NCI-H2029 (cell line): Measurements from ENCODE around the gene KIF4B.
"Not testable (repeated sequence)": the region's sequence is repeated elsewhere in the genome, so short reads cannot be mapped to it uniquely, and the experiment has no call there.

Source experiments
- DNase-seq: peaks from one replicate; lab custom pipeline; 2025; lab: John Stamatoyannopoulos, UW

The KIF4B gene

DNA sequence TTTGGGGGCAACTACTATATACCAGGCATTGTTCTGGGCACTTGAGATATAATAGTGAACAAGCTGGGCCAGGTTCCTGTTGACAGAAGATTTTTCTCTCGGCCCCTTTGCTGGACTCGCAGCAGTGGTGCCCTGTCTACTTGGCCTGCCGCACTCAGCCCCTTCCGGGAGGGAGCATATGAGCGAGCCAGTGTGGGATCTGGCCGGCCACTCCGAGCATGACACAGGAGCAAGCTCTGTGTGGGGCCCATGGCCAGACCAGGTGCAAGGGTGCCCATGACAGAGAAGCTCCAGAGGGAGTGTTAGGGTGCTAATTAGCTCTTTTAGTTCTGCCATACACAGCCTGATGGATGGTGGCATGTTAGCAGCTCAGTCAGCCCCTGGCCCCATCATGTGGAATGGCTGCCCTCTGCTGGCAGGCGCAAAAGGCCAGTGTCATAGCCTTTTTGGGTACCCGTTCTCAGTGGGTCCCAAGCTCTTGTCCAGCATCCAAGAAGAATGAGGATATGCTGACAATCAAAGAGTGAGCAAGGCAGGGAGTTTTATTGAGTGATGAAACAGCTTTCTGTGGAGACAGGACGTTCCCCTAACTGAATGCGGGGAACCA is 9.3 kb upstream of the KIF4B start:
- DNase-seq: no peak

DNA sequence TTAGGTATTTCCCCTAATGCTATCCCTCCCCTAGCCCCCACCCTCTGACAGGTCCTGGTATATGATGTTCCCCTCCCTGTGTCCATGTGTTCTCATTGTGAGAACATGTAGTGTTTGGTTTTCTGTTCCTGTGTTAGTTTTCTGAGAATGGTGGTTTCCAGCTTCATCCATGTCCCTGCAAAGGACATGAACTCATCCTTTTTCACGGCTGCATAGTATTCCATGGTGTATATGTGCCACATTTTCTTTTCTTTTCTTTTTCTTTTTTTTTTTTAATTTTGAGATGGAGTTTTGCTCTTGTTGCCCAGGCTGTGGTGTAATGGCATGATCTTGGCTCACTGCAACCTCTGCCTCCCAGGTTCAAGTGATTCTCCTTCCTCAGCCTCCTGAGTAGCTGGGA is 7.3 kb upstream of the KIF4B start:
- DNase-seq: not testable (repeated sequence)

DNA sequence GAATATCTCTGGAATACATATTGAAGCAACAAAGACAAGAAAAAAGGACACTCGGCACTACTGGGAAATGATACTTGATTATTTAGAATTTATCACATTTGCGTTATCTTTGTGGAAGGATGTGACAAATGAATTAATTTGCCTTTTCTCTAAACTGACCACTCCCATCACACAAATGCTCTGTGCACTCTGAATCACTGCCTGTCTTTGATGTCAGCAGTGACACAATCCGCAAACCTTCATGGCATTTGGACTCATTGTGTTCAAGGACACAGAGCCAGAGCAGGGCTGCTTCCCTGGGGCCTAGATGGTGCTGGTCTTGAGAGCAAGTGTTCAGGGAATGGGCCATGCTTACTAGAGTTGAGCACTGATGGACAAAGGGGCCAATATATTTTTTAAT is 4.9 kb upstream of the KIF4B start:
- DNase-seq: no peak

DNA sequence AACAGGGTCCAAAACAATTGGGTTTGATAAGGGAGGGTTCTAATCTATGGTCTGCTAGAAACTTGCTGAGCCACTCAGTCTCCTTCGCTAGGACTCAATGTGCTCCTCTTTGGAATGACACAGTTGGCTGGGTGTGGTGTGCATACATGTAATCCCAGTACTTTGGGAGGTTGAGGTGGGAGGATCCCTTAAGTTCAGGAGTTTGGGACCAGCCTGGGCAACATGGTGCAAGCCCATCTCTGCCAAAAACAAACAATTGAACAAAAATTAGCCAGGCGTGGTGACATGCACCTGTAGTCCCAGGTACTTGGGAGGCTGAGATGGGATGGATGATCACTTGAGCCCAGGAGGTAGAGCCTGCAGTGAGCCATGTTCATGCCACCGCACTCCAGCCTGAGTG is 2.7 kb upstream of the KIF4B start:
- DNase-seq: no peak

DNA sequence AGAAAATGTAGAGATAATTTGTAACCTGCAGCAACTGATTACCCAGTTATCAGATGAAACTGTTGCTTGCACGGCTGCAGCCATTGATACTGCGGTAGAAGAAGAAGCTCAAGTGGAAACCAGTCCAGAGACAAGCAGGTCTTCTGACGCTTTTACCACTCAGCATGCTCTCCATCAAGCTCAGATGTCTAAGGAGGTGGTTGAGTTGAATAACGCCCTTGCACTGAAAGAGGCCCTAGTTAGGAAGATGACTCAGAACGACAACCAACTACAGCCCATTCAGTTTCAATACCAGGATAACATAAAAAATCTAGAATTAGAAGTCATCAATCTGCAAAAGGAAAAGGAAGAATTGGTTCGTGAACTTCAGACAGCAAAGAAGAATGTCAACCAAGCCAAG is 1.7 kb downstream of the KIF4B start:
- DNase-seq: no peak

DNA sequence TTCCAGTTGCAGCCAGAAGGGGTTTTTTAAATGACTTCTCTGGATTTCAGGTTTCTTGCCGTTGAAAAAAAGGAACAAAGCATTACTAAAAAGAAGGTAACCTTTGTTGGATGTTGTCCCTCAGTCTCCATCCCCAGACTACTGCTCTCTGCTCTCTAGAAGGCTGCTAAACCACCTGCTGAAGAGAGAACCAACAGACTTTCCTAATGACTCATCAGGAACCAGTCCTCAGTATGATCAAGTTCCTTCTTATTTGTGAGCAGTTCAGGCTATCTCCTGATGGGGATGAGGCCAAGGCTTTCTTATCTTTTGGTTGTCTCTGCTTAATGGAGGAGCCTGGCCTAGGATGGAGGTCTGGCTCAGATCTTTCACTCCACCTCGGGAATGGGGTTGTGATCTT is 4.1 kb downstream of the KIF4B start:
- DNase-seq: no peak

DNA sequence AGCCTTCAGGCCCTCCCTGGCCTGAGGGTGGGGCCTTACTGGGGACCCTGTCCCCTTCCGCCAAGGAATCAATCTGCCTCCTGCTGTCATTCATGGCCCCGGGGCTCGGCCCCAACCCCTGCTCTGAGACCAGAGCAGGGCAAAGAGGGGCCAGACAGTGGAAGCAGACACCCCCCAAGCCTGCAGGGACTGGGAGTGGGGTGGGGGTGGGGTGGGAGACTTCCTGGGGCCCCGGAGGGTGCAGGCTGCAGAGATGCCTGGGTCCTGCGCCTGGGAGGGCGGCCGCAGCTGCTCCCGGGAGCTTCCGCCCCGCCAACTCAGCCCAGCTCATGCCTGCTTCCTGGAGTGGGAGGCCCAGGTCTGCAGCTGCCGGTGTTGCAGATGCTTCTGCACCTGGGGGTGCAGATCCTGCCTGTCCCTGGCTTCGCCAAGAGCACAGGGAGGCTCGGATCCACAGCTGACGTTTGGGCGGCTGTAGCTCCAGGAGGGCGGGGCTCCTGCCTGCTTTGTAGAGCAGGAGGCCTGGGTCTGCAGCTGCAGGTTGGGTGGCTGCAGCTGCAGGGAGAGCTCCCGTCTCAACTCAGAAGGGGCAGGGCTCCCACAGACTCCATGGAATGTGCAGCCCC is 6.2 kb downstream of the KIF4B start:
- DNase-seq: no peak

DNA sequence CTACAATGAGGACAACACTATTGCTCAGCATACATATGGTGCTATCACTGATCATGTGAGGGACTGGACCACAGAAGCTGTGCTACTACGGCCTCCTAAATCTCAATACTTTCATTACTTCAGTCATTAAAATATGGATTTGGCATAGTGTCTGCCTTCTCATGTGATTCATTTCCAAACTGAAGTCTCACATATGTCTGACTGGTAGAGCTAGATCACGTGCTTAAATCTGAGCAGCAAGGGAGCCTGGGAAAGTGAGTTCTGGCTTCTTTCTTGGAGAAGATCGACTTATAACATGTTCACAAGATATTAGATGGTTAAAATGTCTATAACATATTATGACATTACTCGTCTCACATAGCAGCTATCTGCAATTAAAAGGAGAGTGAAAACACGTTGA is 8.3 kb downstream of the KIF4B start:
- no peak for DNase-seq

DNA sequence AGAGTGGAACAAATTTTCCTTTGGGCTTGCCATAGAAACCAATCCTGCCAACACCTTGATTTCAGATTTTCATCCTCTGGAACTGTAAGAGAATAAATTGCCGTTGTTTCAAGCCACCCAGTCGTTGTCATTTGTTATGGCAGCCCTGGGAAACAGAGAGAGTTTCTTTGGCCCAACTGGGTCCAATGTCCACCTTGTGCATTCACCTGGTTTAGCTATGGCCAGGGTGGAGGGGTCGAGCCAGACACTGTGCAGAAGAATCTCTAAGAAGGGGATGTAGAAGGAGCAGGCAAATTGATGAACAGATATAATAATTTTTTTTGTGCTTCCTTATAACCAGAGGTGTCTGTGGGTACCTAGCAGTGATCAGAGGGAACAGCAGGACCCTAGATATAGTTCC is 9.8 kb downstream of the KIF4B start:
- no peak for DNase-seq

DNA sequence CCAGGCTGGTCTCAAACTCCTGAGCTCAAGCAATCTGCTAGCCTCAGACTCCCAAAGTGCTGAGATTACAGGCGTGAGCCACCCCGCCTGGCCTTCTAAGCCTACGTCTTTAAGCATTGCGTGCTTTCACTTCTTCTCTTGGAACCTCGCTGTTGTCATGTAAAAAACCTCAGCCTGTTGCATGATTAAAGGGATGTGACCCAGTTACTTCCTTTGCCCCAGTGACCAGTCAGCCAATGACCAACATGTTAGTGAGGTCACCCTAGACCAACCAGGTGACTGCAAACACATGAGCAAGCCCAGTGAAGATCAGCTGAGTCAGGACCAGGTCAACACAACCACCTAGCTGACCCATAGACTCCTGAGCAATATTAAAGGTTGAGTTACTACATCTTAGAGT is 10.5 kb downstream of the KIF4B start:
- DNase-seq: no peak

DNA sequence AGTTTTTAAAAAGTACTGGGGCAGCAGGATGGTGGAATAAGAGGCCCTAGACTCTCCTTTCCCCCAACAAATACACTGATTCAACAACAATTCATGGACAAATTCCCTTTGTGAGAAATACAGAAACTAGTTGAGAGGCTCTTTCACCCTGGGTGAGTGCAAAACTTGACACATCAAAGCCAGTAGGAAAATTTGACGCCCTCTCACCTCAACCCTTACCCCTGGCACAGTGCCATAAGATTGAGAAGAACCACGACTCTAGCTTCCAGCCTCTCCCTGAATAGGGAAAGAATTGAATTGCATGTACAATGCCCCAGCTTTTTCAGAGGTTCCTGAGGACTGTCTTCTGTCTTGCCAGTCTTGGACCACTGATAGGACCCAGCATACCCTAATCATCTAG is 12.3 kb downstream of the KIF4B start:
- no peak for DNase-seq

DNA sequence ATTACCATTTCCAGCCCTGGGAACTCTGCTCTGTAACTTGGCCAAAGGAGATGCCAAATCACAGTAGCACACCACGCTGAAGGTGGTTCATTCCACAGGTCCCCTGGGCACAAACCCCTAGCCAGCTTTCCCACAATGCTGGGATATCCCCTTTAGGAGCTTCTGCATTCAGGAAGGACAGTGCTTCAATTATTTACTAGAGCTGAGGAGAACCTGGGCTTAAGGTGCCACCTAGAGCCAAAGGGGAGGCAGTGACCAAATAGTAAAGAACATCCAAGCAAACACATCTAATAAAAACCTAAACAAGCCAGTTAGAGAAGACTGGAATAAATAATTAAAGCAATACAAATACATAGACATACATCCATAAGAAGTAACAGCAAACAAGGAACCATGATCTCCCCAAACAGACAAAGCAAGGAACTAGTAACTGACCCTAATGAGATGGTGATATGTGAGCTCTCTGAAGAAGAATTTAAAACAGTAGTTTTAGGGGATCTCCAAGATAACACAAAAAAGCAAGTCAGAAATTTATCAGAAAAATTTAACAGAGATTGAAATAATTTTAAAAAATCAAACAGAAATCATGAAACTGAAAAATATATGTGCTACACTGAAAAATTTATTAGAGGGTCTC is 14.6 kb downstream of the KIF4B start:
- no peak for DNase-seq

DNA sequence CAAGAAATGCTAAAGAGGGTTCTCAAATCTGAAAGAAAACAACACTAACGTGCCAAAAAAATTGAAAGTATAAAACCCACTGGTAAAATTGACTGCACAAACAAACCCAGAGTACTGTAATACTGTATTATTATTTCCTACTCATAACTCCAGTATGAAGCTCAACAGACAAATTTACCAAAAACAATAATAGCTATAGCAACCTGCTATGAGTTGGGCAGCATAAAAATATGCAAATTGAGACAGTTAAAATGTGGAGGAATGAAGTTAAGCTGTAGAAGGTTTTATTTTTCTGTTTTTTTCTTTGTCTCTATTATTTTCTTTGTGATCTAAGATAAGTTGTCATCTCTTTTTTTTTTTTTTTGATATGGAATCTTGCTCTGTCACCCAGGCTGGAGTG is 15.7 kb downstream of the KIF4B start:
- DNase-seq: no peak

DNA sequence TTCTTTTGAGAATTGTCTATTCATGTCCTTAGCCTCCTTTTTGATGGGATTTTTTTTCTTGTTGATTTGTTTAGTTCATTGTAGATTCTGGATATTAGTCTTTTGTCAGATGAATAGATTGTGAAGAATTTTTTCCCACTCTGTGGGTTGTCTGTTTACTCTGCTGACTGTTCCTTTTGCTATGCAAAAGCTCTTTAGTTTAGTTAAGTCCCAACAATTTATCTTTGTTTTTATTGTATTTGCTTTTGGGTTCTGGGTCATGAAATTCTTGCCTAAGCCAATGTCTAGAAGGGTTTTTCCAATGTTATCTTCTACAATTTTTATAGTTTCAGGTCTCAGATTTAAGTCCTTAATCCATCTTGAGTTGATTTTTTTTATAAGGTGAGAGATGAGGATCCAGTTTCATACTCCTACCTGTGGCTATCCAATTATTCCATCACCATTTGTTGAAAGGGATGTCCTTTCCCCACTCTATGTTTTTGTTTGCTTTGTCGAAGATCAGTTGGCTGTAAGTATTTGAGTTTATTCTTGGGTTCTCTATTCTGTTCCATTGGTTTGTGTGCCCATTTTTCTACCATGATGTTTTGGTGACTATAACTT is 20.7 kb downstream of the KIF4B start:
- DNase-seq: not testable (repeated sequence)

DNA sequence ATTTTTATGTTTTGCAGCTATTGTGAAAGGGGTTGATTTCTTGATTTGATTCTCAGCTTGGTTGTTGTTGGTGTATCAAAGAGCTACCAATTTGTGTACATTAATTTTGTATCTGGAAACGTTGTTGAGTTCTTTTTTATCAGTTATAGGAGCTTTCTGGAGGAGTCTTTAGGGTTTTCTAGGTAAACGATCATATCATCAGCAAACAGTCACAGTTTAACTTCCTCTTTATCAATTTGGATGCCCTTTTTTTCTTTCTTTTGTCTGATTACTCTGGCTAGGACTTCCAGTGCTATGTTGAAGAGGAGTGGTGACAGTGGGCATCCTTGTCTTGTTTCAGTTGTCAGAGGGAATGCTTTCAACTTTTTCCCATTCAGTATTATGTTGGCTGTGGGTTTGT is 21.5 kb downstream of the KIF4B start:
- not testable (repeated sequence) for DNase-seq

DNA sequence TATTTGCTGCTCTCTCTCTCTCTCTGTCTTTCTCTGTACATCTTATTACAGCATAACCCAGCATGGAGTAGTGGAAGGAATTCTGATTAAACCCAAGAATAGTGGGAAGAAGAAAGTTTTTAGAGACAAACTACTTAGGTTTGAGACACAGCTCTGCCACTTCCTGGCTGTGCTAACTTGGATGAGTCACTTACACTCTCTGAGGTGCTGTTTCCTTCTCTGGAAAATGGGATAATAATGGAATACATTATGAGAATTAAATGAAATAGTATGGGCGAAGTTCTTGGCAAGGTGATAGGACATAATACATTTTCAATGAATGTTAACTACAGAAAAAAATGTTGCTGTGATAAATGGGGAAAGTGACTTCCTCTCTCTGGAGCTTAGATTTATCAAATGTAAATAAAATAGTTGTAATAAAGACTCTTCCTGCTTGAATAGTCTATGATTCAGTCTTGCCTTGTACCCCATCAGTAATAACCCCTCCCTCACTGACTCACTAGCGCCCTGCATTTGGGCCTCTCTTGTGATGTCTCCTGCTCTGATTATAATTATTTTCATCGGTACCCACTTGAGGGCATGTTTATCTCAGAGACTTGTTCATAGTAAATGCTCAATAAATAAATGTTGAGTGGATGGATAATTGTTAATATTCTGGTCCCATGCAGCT is 27.6 kb downstream of the KIF4B start:
- no peak for DNase-seq

DNA sequence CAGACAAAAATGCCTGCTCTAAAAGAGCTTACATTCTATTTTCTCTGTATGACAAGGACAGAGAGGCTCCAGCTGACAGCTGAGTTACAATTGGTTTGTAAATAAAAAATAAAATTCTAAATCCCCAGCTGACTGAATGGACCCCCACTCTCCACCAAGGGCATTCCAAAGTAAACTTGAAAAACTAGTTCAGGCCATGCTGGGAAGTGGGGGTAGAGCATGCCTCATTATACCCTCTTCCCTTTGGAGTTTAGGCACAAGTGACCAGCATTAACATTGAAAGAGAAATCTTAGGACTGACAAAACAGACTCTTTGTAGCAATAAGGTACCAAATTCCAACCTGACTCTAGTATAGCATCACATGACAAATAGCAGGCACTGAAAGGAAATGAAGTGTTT is 31.0 kb downstream of the KIF4B start:
- DNase-seq: no peak

DNA sequence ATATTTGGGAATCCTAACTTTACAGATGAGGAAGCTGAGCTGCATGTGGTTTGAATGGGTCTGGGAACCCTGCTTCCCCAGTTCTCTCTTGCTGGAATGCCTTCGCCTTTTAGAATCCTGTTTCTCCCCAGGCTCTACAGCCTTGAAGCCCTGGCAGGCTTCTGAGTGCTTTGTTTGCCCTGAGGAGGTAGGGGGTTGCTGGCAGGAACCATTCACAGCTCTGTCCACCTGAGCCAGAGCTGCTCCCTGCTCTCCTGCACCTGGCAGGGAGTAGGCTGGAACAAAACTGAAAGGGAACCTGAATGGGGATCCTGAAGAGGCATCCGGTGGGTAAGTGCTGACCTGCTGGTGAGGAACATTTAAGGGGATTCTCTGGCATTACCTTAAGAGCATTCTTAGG is 33.0 kb downstream of the KIF4B start:
- peak; percentile 73 for DNase-seq

DNA sequence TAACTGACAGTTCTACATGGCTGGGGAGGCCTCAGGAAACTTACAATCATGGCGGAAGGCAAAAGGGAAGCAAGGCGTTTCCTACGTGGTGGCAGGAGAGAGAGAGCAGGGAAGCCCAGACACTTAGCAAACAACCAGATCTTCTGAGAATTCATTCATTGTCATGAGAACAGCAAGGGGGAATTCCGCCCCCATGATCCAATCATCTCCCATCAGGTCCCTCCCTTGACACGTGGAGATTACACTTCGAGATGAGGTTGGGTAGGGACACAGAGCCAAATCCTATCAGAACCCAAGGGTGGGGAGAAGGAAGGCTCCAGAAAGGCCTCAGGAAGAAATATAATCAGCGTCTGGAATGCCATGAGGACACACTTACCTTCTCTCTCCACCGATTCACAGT is 34.3 kb downstream of the KIF4B start:
- no peak for DNase-seq

DNA sequence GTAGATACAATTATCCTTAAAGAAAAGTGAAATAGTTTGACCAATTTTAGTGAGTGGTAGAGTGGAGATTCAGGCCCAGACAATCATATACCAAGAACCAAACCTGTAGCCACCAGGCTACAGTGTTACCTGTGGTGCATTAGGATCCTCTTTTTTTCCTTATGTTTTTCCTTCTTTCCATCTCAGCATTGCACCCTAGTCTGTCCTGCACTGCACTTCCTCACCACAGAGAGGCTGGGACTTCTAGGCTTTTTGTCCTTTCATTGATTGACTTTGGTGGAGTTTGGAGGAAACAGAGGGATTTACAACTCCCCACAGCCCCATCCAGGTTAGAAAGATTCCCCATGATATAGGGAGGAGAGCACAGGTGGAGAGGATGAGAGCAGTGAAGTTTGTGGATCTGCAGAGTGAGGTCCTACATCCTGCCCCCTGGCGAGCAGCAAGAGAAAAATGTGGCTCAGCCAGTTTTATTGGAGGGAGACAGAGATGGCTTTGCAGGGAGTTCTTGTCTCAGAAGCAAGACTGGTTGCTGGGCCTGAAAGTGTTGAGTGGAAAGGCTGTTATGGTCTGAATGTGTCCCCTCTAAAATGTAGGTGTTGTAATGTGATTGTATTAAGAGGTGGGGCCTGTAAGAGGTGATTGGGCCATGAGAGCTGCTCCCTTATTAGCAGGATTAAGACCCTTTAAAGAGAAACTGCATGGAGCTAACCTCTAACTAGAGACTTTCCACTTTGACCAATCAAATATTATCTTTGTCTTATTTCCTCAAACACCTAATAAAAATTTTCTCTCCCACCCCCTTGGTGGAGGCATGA is 36.2 kb downstream of the KIF4B start:
- no peak for DNase-seq

DNA sequence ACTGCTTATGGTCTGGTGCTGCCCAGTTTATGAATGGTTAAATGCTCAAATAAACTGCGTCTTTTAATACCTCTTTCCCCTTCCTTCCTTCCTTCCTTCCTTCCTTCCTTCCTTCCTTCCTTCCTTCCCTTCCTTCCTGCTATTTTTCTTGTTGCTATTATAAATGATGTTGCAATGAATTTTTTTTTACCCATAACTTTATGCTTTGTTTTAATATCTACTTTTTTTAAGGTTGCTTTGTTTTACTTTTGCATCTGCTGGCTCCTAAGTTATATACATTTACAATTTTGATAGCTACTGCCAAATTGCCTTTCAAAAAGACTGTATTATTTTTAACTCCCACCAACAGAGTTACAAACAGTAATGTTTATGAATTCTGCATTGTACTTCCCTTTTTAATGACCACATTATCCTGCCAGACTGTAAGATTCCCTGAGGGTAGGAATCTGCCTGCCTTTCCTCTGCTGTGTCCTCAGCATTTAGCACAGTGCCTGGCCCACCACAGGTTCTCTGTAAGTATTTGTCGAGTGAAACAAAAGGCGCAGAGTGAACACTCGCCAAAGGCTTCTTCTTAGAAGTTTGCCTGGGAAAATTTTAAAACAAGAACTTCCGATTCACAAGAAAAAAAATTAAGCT is 36.9 kb downstream of the KIF4B start:
- no peak for DNase-seq

DNA sequence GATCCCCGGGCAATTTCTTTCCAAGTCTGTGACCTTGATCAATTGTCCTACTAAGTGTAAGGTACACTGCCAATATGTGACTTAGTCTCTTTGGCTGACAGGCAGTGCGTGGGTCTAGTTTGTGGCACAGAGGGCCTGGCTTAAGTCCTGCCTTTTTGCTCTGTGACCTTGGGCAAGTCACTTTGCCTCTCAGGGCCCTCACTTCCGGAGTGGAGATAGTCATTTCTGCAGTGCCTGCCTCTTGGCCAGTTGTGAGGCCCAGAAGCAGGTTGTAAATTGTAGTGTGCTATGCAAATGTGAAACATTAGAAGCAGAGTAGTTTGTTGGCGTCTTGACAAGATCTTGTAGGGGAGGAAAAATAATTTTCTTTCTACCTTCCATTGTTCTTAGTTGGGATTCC is 39.0 kb downstream of the KIF4B start:
- DNase-seq: no peak
